Frontal cortex (tissue), 4 donors: ENCODE measurements around the gene POLR2B. TPM values are rescaled to one million over a fixed set of nuclear protein-coding genes. Genes with fewer than 3 reads are reported as not detected.

Experiments
- DNase-seq, 2 donors: peaks; one replicate each; pipeline ENCODE4 v3.0.0; 2012; ENCODE audit warnings: low spot score in 2 of 2
- FAIRE-seq: peaks from 2 replicates; lab custom pipeline; 2012; peaks lifted over from hg19 to GRCh38; lab: Jason Lieb, UNC
- small RNA-seq: library from RNA; depleted of rRNA; stranded (forward); fragments of <200 nt; gene quantifications from one replicate; pipeline ENCODE3, GENCODE V24; 2014
- total RNA-seq: library from RNA; depleted of rRNA; stranded (reverse); fragments of >200 nt; gene quantifications from one replicate; pipeline ENCODE4 v1.2.3, GENCODE V29; 2014
- donor health status: control.
- donor health status: control.
- donor health status: control.

Gene POLR2B
- total RNA-seq, 1 donor from 2014 or later: 247 TPM

- DNase-seq (no peak), FAIRE-seq (no peak)
Measured at GRCh38 chr4:57077550-57078343, 99.1 kb downstream of the POLR2B start.

GRCh38 chr4:57078685-57079521 is 100.2 kb downstream of the POLR2B start:
- DNase-seq: no peak
- no peak for FAIRE-seq

Small RNAs within 50 kb of the gene (small RNA-seq; reads per million reads assigned to genes)
- gene RNU6-998P: not detected

Other genes starting within 250 kb of the POLR2B start
- not detected for gene SPINK2, start 157.2 kb upstream of the POLR2B start, total RNA-seq
- gene REST, start 71.0 kb upstream of the POLR2B start, total RNA-seq: 6.9 TPM
- gene NOA1, start 1.3 kb upstream of the POLR2B start, total RNA-seq: 19.6 TPM
- gene IGFBP7, start 131.5 kb downstream of the POLR2B start, total RNA-seq: 26.1 TPM